G401 (cell line): ENCODE data around the gene CLPTM1L. TPM values are rescaled to one million over a fixed set of nuclear protein-coding genes. Genes with fewer than 3 reads are reported as not detected.
"Not testable (repeated sequence)": the region's sequence is repeated elsewhere in the genome, so short reads cannot be mapped to it uniquely, and the experiment has no call there.

Experiments used
- DNase-seq: peaks from one replicate; pipeline ENCODE4 v3.0.0-alpha.2; 2015; ENCODE audit warnings: low spot score
- in situ Hi-C: cut with HindIII; loops from 2 replicates; pipeline ENCODE4 v1.10.0; 2016; ENCODE audit warnings: low sequenced_read_pairs, mixed read lengths
- total RNA-seq: library from RNA; depleted of rRNA; stranded (reverse); fragments of >200 nt; shearing (Covaris generic); gene quantifications from 2 replicates; pipeline ENCODE4 v1.2.3, GENCODE V29; 2014

The CLPTM1L gene
- total RNA-seq, 1 experiment from 2014 or later, result 229 TPM

DNA sequence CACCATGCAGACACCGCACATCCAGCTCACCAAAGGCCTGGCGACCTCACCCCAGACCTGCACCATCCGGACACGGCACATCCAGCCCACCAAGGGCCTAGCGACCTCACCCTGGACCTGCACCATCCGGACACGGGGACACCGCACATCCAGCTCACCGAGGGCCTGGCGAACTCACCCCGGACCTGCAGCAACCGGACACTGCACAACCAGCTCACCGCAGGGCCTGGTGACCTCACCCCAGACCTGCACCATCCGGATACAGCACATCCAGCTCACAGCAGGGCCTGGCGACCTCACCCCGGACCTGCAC, 61.2 kb downstream of the CLPTM1L start:
- DNase-seq, in situ Hi-C loops: not testable (repeated sequence)

DNA sequence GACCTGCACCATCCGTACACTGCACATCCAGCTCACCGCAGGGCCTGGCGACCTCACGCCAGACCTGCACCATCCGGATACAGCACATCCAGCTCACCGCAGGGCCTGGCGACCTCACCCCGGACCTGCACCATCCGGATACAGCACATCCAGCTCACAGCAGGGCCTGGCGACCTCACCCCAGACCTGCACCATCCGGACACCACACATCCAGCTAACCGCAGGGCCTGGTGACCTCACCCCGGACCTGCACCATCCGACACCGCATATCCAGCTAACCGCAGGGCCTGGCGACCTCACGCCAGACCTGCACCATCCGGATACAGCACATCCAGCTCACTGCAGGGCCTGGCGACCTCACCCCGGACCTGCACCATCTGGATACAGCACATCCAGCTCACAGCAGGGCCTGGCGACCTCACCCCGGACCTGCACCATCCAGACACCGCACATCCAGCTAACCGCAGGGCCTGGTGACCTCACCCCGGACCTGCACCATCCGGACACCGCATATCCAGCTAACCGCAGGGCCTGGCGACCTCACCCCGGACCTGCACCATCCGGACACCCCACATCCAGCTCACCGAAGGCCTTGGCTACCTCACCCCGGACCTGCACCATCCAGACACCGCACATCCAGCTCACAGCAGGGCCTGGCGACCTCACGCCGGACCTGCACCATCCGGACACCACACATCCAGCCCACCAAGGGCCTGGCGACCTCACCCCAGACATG, 61.7 kb downstream of the CLPTM1L start:
- in situ Hi-C loops, DNase-seq: not testable (repeated sequence)

DNA sequence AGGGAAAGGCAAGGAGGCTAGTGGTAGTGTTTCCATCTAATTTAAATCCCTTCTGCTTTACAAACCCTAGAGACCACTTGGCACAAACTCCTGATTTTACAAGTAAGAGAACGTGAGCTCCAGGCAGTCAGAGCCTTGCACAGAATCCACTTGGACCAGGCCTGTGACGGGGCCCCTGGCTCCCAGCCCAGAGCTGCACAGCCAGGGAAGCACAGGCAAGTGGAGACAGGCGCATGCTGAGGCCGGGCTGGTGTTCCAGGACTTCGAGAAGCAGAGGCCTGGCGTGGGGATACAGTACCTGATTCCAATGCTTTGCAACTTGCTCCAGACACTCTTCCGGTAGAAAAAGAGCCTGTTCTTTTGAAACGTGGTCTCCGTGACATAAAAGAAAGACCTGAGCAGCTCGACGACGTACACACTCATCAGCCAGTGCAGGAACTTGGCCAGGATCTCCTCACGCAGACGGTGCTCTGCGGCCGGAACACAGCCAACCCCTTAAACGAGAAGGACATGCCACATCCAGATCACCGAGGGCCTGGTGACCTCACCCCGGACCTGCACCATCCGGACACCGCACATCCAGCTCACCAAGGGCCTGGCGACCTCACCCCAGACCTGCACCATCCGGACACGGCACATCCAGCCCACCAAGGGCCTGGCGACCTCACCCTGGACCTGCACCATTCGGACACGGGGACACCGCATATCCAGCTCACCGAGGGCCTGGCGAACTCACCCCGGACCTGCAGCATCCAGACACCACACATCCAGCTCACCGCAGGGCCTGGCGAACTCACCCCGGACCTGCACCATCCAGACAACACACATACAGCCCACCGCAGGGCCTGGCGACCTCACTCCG, 62.5 kb downstream of the CLPTM1L start:
- in situ Hi-C loops, result no loop called here

DNA sequence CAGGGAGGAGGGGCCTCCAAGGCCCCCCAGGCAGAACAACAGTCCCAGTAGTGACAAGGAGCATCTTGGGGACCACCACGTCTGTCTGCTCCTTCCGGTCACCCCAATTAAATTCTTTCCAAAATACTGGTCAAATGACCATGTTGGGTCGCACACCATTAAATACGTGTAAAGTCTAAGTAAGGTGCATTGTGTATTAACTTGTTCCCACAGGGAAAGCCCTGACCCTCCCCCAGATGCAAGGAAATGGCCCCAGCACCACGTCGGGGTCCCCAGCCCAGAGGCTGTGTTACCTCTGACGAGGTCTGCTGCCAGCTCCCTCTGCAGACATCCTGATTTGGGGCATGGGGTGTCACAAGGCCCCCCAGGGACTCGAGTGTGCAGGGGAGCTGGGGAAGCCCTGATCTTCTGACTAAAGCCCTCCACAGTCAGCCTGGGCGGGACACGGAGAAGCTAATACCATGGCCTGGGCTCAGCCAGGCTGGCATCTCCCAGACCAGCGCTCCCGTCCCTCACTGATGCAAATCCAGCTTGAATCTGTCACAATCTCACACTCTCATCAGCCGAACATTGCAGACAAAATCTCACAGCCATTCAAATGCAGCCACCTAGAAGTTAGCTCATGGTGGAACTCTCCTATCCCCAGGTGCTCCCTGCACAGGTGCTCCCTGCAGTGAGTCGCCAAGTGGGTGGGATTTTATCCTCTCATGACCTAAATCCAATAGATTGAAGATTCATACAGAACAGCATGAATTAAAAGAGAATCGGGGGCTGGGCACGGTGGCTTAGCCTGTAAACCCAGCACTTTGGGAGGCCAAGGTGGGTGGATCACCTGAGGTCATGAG, 63.6 kb downstream of the CLPTM1L start:
- no peak for DNase-seq

More for the DNA sequence above, 62.5 kb downstream of the CLPTM1L start:
- DNase-seq, result peak; percentile 9

DNA sequence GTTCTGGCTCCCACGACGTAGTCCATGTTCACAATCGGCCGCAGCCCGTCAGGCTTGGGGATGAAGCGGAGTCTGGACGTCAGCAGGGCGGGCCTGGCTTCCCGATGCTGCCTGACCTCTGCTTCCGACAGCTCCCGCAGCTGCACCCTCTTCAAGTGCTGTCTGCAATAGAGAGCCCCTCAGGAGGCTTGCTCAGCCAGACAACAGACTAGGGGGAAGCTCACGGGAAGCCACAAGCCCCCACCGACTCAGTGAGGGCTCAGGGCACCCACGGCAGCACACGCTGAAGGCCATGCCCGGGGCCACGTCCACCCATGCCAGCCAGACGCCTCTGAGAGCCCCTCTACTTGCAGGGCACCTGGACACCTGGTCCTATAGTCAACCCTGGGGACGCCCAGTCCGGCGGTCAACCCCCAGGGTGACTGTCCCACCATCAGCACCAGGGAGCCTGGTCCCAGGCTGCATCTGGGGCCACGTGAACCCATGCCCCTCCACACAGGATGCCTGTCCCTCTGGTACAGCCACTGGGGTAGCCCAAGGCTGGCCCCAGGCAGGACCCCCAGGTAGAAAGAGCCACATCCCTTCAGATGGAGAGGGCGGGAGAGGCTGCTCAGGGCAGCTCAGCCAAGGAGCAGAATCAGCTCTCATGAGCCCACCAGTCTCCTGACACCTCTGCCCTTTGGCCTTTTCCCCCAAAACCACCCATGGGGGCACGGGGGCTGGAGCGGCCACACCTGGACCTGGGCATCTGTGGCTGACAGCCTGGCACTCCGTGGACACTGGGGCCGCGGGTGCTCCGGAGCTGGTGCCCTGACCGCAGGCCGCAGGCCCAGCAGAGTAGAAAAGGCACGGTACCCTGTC, 64.5 kb downstream of the CLPTM1L start:
- DNase-seq, result no peak
- in situ Hi-C loops, result no loop called here

More for the DNA sequence above, 63.6 kb downstream of the CLPTM1L start:
- in situ Hi-C loops, result no loop called here

DNA sequence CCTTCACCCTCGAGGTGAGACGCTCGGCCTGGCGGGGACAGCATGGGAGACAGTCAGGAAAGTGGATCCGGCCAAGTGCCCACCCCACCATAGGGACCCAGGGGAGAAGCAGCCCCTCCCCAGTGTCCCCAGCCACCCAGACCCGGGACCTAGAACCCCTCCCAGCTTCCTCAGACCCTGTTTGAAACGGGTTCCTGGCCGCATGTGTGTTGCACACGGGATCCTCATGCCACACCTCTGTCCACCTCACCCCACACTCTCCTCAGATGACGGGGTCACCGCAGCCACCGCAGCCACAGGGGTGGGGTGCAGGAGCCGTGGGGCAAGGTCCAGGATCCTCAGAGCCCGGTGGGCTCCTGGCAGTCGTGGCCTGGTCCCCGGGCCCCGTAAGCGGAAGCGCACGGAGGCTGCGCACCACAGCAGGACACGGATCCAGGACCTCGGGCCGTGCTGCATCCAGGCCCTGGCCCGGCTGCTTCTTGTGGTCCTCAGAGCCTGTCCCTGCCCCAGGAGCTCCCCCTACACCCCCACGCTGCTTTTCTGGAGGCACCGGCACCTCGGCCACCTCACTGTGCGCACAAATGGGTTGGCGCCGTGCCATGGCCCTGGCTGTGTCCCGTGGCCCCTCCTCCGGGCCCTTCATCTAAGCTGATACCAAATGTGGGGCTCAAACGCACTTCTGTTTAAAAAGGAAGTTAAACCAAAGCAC, 65.3 kb downstream of the CLPTM1L start:
- in situ Hi-C loops, result no loop called here
- no peak for DNase-seq

DNA sequence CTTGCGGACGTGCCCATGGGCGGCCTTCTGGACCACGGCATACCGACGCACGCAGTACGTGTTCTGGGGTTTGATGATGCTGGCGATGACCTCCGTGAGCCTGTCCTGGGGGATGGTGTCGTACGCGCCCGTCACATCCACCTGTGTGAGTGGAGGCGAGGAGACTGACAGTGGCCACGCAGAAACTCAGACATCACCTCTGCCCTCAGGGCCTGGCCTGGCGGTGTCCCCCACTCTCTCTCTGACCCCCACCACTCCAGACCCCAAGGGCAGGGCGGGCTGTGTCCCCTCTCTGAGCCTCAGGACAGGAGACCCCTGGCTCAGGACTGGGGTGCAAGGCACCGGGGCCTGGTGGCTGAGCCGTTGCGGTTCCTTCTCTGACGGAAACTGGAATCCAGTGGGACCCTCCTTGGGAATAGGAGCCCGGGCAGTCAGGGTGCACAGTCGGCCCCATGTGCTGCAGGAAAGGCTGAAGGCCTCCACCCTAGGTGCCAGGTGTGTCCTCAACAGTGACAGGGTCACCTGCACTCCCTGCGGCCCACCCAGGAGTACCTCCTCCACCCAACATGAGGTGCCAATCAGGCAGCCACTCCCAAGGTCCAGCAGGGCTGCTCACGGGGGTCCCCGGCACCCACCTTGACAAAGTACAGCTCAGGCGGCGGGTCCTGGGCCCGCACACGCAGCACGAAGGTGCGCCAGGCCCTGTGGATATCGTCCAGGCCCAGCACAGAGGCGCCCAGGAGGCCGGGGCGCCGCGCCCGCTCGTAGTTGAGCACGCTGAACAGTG, 66.0 kb downstream of the CLPTM1L start:
- in situ Hi-C loops, result no loop called here
- no peak for DNase-seq

DNA sequence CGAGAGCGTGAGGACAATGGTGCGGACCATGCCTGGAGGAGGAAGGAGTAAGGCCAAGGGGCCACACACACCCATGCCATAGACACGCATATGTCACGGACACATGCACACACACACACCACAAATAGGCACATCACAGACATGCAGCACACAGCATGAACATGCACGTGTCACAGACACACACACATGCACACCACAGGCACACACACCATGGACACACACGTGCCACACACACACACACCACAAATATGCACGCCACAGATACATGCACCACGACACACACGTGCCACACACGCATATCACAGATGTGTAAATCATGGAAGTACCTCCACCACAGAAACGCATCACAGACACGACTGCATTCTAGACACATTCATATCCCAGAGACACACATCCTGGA, 66.7 kb downstream of the CLPTM1L start:
- DNase-seq, result no peak
- in situ Hi-C loops, result no loop called here

DNA sequence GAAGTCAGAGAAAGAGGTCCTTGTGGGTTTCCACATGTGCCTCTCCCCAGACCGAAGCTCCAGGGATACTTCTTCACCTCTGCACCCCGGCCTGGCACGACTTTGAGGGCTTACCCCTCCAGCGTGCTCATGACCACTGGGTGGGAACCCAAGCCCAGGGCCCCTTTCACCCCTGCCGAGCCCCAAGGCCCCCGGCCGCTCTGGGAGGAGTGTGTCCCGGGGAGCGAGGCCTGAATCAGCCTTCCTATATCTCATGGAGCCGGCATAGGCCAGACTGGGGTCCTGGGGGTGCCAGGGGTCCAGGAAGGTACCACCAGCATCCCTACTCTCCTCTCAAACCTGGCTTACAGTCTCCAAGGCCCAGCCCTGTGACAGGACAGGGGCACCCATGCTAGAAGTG, 67.1 kb downstream of the CLPTM1L start:
- in situ Hi-C loops, result no loop called here

DNA sequence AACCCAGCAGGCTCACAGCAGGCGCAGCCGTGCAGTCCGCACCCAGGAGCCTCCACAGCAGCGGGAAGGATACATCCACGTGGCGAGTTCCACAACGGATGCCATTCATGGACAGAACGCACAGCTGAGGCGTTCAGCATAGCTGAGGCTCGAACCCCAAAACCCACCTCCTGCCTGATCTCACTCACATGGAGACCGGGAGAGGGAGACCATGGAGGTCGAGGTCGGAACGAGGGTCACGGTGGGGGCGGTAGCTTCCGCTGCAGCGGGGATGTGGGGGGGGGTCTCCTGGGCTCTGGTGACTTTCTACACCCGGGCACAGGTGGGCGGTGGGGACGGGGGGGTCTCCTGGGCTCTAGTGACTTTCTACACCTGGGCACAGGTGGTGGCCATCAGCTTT, 67.6 kb downstream of the CLPTM1L start:
- in situ Hi-C loops, result no loop called here
- DNase-seq, result no peak

More for the DNA sequence above, 67.1 kb downstream of the CLPTM1L start:
- DNase-seq, result no peak

DNA sequence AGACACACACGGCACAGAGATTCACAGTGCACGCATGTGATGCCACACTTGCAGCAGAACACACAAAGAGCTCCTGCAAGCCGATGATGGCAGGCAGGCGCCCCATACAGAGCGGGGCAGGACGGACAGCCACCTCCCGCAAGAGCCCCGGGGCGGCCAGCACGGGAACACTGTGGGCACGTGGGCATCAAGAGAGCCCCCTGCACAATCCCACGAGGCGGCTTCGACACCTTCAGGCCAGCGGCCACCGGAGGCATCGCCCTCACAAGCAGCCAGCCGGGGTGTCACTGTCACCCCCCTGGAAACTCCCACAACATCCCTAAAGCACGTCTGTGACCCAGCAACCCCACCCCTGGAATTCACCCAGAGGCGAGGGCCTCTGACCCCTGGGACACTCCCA, 68.0 kb downstream of the CLPTM1L start:
- in situ Hi-C loops, result no loop called here
- no peak for DNase-seq

DNA sequence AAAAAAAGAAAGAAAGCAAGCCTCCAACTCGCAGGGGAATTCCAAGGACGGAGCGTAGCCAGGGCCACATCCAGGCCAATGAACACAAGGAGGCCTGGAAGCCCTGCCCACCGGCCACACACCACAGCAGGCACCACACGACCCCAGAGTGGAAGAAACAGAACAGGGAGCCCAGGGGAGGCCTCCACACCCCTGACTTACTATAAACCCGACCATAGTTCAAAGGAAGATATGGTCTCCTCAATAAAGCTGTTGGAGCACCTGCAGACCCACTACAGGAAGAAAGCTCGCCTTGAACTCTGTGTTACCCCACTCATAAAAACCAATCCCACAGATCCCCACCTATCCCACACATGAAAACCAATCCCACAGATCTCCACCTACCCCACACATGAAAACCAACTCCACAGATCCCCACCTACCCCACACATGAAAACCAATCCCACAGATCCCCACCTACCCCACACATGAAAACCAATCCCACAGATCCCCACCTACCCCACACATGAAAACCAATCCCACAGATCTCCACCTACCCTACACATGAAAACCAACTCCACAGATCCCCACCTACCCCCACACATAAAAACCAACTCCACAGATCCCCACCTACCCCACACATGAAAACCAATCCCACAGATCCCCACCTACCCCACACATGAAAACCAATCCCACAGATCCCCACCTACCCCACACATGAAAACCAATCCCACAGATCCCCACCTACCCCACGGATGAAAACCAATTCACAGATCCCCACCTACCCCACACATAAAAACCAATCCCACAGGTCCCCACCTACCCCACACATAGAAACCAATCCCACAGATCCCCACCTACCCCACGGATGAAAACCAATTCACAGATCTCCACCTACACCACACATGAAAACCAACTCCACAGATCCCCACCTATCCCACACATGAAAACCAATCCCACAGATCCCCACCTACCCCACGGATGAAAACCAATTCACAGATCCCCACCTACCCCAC, 69.2 kb downstream of the CLPTM1L start:
- DNase-seq, in situ Hi-C loops: not testable (repeated sequence)

DNA sequence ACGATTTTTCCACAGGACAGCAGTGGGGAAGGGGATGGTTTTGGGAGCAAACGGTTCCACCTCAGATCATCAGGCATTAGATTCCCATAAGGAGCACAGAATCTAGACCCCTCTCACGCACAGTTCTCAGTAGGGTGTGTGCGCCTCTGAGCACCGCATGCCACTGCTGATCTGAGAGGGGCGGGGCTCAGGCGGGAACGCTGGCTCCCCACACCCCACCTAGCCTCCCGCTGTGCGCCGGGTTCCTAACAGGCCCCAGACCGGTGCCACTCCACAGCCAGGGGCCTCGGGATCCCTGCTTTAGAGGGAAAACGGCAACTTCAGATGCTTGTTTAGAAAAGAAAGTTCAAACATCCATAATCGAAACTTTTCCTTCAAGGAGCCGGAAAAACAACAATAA, 70.4 kb downstream of the CLPTM1L start:
- no peak for DNase-seq
- in situ Hi-C loops, result no loop called here

DNA sequence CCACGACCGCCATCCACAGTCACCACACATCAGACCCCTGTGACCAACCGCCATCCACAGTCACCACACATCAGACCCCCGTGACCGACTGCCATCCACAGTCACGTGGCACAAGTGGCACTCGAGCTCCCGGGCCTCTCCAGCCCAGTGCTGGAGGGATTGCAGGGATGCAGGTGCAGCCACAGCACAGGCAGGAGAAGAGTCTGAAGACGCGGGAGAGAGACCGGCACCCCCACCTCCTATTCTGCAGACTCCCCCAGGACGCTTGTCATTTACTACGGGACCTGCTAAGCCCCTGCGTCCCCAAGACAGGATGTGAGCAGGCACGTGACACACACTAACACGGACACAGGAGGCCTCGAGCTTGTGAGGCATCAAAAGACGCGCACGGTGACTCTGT, 71.2 kb downstream of the CLPTM1L start:
- in situ Hi-C loops, result no loop called here
- no peak for DNase-seq

DNA sequence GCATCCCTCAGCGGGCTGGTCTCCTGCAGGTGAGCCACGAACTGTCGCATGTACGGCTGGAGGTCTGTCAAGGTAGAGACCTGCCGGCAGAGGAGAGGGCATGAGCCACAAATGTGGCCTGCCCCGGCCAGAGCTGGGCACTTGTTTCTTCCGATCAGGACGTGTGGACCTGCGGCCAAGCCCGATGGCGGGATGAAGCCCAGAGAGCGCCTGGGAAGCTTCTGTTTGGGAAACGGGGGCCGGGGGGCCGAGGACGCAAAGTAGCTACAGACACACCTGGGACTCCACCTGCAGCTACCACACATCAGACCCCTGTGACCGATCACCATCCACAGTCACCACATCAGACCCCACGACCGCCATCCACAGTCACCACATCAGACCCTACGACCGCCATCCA, 72.7 kb downstream of the CLPTM1L start:
- no peak for DNase-seq
- in situ Hi-C loops, result no loop called here
